ENCODE measurements around the gene LAMA3.

LAMA3 gene

GRCh38 chr18:23903971-23904370 lies 214.7 kb downstream of the LAMA3 start:
- no peak for DNase-seq (ENCODE audit: low read depth)
- in situ Hi-C loops (cut with HindIII; ENCODE audit: low sequenced_read_pairs) = no loop called here
- no peak overlapping the region for H3K4me3 ChIP-seq (ENCODE audit: low read depth, low read length)
- TF ChIP-seq, protein P1, sequence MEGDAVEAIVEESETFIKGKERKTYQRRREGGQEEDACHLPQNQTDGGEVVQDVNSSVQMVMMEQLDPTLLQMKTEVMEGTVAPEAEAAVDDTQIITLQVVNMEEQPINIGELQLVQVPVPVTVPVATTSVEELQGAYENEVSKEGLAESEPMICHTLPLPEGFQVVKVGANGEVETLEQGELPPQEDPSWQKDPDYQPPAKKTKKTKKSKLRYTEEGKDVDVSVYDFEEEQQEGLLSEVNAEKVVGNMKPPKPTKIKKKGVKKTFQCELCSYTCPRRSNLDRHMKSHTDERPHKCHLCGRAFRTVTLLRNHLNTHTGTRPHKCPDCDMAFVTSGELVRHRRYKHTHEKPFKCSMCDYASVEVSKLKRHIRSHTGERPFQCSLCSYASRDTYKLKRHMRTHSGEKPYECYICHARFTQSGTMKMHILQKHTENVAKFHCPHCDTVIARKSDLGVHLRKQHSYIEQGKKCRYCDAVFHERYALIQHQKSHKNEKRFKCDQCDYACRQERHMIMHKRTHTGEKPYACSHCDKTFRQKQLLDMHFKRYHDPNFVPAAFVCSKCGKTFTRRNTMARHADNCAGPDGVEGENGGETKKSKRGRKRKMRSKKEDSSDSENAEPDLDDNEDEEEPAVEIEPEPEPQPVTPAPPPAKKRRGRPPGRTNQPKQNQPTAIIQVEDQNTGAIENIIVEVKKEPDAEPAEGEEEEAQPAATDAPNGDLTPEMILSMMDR (IDR thresholded peaks at IDR 0.05; ENCODE audit: low read depth, low read length, missing control alignments) = no peak

GRCh38 chr18:23906658-23907057 lies 217.4 kb downstream of the LAMA3 start:
- H3K4me3 ChIP-seq (ENCODE audit: low read depth, low read length) = no peak overlapping the region
- TF ChIP-seq, protein P1 (IDR thresholded peaks at IDR 0.05; ENCODE audit: low read depth, low read length, missing control alignments) = no peak
- no peak for DNase-seq (ENCODE audit: low read depth)
- in situ Hi-C loops (cut with HindIII; ENCODE audit: low sequenced_read_pairs) = no loop called here

DNA sequence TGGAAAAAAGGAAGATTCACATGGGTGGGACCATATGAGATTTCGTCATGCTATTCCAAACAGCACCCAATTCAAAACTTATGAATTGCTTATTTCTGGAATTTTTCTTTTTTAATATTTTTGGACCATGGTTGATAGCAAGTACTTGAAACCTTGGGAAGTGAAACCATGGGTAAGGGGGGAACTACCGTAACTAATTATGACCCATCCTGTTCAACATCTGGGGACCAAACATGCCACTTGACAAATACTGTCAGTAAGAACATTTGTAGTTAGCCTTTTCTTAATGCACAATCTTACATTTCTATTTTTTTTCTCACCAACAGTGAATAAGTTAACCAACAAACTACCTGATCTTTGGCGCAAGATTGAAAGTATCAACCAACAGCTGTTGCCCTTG lies 219.6 kb downstream of the LAMA3 start:
- TF ChIP-seq, protein P1 (IDR thresholded peaks at IDR 0.05; ENCODE audit: low read depth, low read length, missing control alignments) = no peak
- H3K4me3 ChIP-seq (ENCODE audit: low read depth, low read length) = no peak overlapping the region
- in situ Hi-C loops (cut with HindIII; ENCODE audit: low sequenced_read_pairs) = no loop called here
- no peak for DNase-seq (ENCODE audit: low read depth)

DNA sequence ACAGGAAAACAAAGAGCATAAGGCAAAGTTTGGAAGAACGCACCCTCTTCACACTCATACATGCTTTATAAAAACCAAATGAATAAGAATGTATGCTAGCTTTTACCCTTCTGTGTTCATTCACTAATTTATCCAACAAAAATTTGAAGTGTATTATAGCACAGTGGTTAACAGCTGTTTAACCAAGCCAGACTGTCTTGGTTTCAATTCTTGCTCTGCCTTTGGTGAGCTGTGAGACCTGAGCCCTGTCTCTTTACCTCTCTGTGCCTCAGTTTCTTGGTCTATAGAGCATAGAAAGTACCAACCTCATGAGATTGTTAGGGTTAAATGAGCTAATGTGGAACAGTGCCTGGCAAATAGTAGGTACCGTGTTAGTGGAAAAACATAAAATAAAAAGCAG lies 220.8 kb downstream of the LAMA3 start:
- TF ChIP-seq, protein P1 (IDR thresholded peaks at IDR 0.05; ENCODE audit: low read depth, low read length, missing control alignments) = no peak
- in situ Hi-C loops (cut with HindIII; ENCODE audit: low sequenced_read_pairs) = no loop called here
- H3K4me3 ChIP-seq (ENCODE audit: low read depth, low read length) = no peak overlapping the region
- DNase-seq (ENCODE audit: low read depth) = no peak

GRCh38 chr18:23912356-23912755 lies 223.1 kb downstream of the LAMA3 start:
- in situ Hi-C loops (cut with HindIII; ENCODE audit: low sequenced_read_pairs) = no loop called here

GRCh38 chr18:23916338-23916737 lies 227.1 kb downstream of the LAMA3 start:
- in situ Hi-C loops (cut with HindIII; ENCODE audit: low sequenced_read_pairs) = no loop called here
- H3K4me3 ChIP-seq (ENCODE audit: low read depth, low read length) = no peak overlapping the region
- TF ChIP-seq, protein P1 (IDR thresholded peaks at IDR 0.05; ENCODE audit: low read depth, low read length, missing control alignments) = no peak
- no peak for DNase-seq (ENCODE audit: low read depth)

More at GRCh38 chr18:23912356-23912755, 223.1 kb downstream of the LAMA3 start:
- no peak for DNase-seq (ENCODE audit: low read depth)
- no peak overlapping the region for H3K4me3 ChIP-seq (ENCODE audit: low read depth, low read length)
- TF ChIP-seq, protein P1 (IDR thresholded peaks at IDR 0.05; ENCODE audit: low read depth, low read length, missing control alignments) = no peak
